ENCODE measurements around the gene TMEM150B. TPM values are rescaled to one million over a fixed set of nuclear protein-coding genes. Genes with fewer than 3 reads are reported as not detected.

The TMEM150B gene
- total and polyA plus RNA-seq, 2 donors (not counting 3 experiments of a cell fraction or from before 2014, with no cell fraction given) = not detected

DNA sequence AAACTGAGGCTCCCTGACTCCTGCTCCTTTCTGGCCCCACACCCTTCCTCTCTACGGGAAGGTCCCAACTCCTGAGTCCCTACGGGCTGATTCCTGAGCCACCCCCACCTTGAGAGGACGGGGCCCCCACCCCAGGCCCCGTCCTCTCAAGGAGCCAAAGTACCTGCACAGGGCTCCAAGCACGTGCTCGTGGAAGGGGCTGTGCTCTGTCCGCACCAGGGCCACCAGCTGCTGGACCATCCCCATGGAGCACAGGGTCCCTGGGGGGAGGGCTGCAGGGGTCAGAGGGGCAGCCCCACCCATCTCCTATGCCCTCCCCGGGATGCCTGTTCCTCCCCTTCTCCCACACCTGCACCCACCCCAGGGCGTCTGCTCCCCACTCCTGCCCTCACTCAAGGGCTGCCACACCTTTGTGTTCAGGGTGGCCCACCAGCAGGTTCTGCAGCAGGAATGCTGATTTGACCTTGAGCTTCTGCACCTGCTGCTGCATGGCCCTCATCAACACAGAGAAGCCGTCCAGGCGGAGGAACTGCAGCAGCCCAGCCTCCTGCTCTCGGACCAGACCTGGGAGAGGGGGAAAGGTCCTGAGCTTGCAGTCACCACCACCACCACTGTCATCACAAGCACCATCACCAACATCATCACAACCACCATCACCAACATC lies 59.3 kb downstream of the TMEM150B start:
- CTCF ChIA-PET = no interaction called here
- POLR2A ChIA-PET = no interaction called here
- Histone ChIP-seq H3K36me3 (ENCODE audit: control insufficient read depth in 2 of 2, extremely low read depth in 1 of 2, insufficient read depth in 2 of 2, low read length in 2 of 2) (no peaks in the 10 kb centered on the region), H3K9me1 (replicated peaks; ENCODE audit: control insufficient read depth, extremely low read depth, insufficient read depth, low read length) (no peaks in the 10 kb centered on the region), H3K4me2 (ENCODE audit: insufficient read depth, low read length) (no peak overlapping the region), H3K27me3 (ENCODE audit: control insufficient read depth in 2 of 2, insufficient read depth in 2 of 2, low read length in 2 of 2) (no peaks in the 10 kb centered on the region), H2AFZ (ENCODE audit: low read depth, low read length) (no peak overlapping the region), H3K79me2 (ENCODE audit: control insufficient read depth, insufficient read depth, low read length) (no peaks in the 10 kb centered on the region), H3K4me3 (replicated peaks in 1 of 3; ENCODE audit: insufficient read depth in 1 of 3, low read depth in 1 of 3, low read length in 3 of 3) (no peak overlapping the region), H3K27ac (ENCODE audit: insufficient read depth, low read depth, low read length) (no peak overlapping the region), H3K9me3 (replicated peaks; ENCODE audit: control insufficient read depth, insufficient read depth, low read length) (no peaks in the 10 kb centered on the region), H3K4me1 (ENCODE audit: control insufficient read depth, extremely low read depth, insufficient read depth, low read length) (no peaks in the 10 kb centered on the region), H4K20me1 (replicated peaks; ENCODE audit: control insufficient read depth, extremely low read depth, insufficient read depth, low read length) (no peaks in the 10 kb centered on the region), H3K9ac (replicated peaks; ENCODE audit: extremely low read depth, insufficient read depth, low read length) (no peak overlapping the region)
- BruUV-seq (replicated peaks) = no TSS peak
- dilution Hi-C loops (cut with MboI; ENCODE audit: extremely low pct_ligation_motif_present, low sequenced_read_pairs) = no loop called here
- TF ChIP-seq JUN (IDR thresholded peaks at IDR 0.05; ENCODE audit: borderline replicate concordance, insufficient read depth, insufficient read length, low read depth) = no peak
- TF ChIP-seq, protein P1, sequence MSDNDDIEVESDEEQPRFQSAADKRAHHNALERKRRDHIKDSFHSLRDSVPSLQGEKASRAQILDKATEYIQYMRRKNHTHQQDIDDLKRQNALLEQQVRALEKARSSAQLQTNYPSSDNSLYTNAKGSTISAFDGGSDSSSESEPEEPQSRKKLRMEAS (IDR thresholded peaks at IDR 0.05; ENCODE audit: insufficient read depth, insufficient read length) = no peak
- no peak for TF ChIP-seq FOS (IDR thresholded peaks at IDR 0.05; ENCODE audit: borderline replicate concordance, insufficient read depth, low read length)
- TF ChIP-seq, protein P2, sequence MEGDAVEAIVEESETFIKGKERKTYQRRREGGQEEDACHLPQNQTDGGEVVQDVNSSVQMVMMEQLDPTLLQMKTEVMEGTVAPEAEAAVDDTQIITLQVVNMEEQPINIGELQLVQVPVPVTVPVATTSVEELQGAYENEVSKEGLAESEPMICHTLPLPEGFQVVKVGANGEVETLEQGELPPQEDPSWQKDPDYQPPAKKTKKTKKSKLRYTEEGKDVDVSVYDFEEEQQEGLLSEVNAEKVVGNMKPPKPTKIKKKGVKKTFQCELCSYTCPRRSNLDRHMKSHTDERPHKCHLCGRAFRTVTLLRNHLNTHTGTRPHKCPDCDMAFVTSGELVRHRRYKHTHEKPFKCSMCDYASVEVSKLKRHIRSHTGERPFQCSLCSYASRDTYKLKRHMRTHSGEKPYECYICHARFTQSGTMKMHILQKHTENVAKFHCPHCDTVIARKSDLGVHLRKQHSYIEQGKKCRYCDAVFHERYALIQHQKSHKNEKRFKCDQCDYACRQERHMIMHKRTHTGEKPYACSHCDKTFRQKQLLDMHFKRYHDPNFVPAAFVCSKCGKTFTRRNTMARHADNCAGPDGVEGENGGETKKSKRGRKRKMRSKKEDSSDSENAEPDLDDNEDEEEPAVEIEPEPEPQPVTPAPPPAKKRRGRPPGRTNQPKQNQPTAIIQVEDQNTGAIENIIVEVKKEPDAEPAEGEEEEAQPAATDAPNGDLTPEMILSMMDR (IDR thresholded peaks at IDR 0.05; ENCODE audit: extremely low read depth in 1 of 2, insufficient read depth in 1 of 2, low read depth in 1 of 2, low read length in 2 of 2) = no peak
- no peak for TF ChIP-seq MYC (IDR thresholded peaks at IDR 0.05; ENCODE audit: low read depth, low read length)
- no peak for TF ChIP-seq POLR2A (IDR thresholded peaks at IDR 0.05; ENCODE audit: low read depth, low read length)
- FAIRE-seq (no peak), DNase-seq (ENCODE audit: low read depth, low spot score) (no peak)
- intact Hi-C loops (cut with micrococcal nuclease) = no loop called here
